Karpas-422 (cell line): Measurements from ENCODE around the gene TSPAN5. TPM values are rescaled to one million over a fixed set of nuclear protein-coding genes. Genes with fewer than 3 reads are reported as not detected.

Experiments used
- DNase-seq: peaks from one replicate; pipeline ENCODE4 v3.0.0-alpha.2; 2015
- H2AFZ ChIP-seq: fragments of 200-600 bp; sonication (generic); 2 replicates; pipeline ENCODE4 v1.6.1; 2014; ENCODE audit warnings: antibody characterized with exemption, low read length, mixed read lengths
- H3K27ac ChIP-seq: fragments of 200-600 bp; sonication (generic); 2 replicates; pipeline ENCODE4 v1.5.1; 2014; ENCODE audit warnings: mild to moderate bottlenecking, low read length, moderate library complexity
- H3K27me3 ChIP-seq: fragments of 200-600 bp; sonication (generic); 2 replicates; pipeline ENCODE4 v1.6.1; 2014; ENCODE audit warnings: low read length, mixed read lengths
- H3K36me3 ChIP-seq: fragments of 200-600 bp; sonication (generic); 2 replicates; pipeline ENCODE4 v1.6.1; 2014; ENCODE audit warnings: low read length, mixed read lengths; ENCODE audit not compliant: insufficient read depth
- H3K4me1 ChIP-seq: fragments of 200-600 bp; sonication (generic); 2 replicates; pipeline ENCODE4 v1.6.1; 2014; ENCODE audit warnings: mild to moderate bottlenecking, low read length, mixed read lengths
- H3K4me2 ChIP-seq: fragments of 200-600 bp; sonication (generic); 2 replicates; pipeline ENCODE4 v1.6.1; 2014; ENCODE audit warnings: low read length, low read depth, mild to moderate bottlenecking; ENCODE audit not compliant: poor library complexity, severe bottlenecking
- H3K4me3 ChIP-seq: fragments of 200-600 bp; sonication (generic); 2 replicates; pipeline ENCODE4 v1.5.1; 2014; ENCODE audit warnings: mild to moderate bottlenecking, antibody characterized with exemption, low read length, mixed read lengths
- H3K79me2 ChIP-seq: fragments of 200-600 bp; sonication (generic); 2 replicates; pipeline ENCODE4 v1.6.1; 2014; ENCODE audit warnings: mild to moderate bottlenecking, low read length, mixed read lengths
- H3K9ac ChIP-seq: fragments of 200-600 bp; sonication (generic); 2 replicates; pipeline ENCODE4 v1.6.0; 2014; ENCODE audit warnings: low read length
- H3K9me2 ChIP-seq: fragments of 200-600 bp; sonication (generic), shearing (Covaris generic); replicated peaks from 2 replicates; pipeline ENCODE4 v1.6.0; 2014; ENCODE audit warnings: mild to moderate bottlenecking, low read length, moderate library complexity; ENCODE audit not compliant: insufficient read depth
- H3K9me3 ChIP-seq: fragments of 300-700, 200-600 bp; sonication (generic); 2 replicates; pipeline ENCODE4 v1.6.1; 2014; ENCODE audit warnings: low read length, mixed read lengths
- H4K20me1 ChIP-seq: fragments of 200-600 bp; sonication (generic); 2 replicates; pipeline ENCODE4 v1.6.1; 2014; ENCODE audit warnings: mild to moderate bottlenecking, antibody characterized with exemption, low read length, low read depth; ENCODE audit not compliant: insufficient read depth
- total RNA-seq: library from RNA; depleted of rRNA; stranded (reverse); fragments of >200 nt; shearing (Covaris generic); gene quantifications from 2 replicates; pipeline ENCODE4 v1.2.3, GENCODE V29; 2014; ENCODE audit warnings: low replicate concordance

The TSPAN5 gene
- total RNA-seq, 1 experiment from 2014 or later = 0.15 TPM

DNA sequence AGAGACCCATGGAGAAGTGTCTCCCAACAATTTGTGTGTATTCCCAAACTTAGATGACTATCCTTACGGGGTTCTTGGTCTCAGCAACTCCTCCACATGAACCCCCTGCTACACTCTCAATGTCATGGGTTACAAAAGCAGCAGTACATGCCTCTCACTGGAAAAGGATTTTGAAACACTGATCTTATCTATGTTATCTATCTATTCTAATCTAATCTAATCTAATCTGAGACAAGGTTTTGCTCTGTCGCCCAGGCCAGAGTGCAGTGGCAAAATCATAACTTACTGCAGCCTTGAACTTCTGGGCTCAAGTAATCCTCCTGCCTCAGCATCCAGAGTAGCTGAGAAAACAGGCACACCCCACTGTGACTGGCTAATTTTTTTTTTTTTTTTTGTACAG is 19.3 kb downstream of the TSPAN5 start:
- H3K27ac ChIP-seq = no peak overlapping the region
- H3K27me3 ChIP-seq = no peaks in the 10 kb centered on the region
- no peak overlapping the region for H3K4me3 ChIP-seq
- no peak overlapping the region for H3K4me2 ChIP-seq
- no peaks in the 10 kb centered on the region for H3K36me3 ChIP-seq
- H3K9ac ChIP-seq = no peak overlapping the region
- H3K4me1 ChIP-seq = no peaks in the 10 kb centered on the region
- H3K9me2 ChIP-seq = no peaks in the 10 kb centered on the region
- DNase-seq = no peak
- no peaks in the 10 kb centered on the region for H3K79me2 ChIP-seq
- no peaks in the 10 kb centered on the region for H4K20me1 ChIP-seq
- no peaks in the 10 kb centered on the region for H3K9me3 ChIP-seq
- H2AFZ ChIP-seq = no peak overlapping the region

DNA sequence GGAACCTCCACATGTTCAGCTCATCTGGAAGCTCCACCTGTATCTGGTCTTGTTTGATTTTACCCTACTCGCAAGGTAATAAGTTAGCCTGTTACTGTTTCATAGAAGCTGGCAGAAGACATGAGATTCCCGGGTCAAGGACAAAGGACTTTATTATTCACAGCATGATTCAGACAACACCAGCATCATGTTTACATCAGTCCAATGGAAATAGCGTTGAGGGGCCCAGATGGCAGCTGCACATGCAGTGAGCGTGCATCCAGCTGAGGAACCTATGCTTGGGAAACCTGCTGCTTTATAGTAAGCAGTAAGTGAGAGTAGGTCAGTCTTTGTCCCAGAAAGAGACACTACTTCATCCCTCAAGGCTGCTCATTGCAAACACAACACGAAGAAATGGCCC is 19.8 kb downstream of the TSPAN5 start:
- H3K4me3 ChIP-seq = no peak overlapping the region

DNA sequence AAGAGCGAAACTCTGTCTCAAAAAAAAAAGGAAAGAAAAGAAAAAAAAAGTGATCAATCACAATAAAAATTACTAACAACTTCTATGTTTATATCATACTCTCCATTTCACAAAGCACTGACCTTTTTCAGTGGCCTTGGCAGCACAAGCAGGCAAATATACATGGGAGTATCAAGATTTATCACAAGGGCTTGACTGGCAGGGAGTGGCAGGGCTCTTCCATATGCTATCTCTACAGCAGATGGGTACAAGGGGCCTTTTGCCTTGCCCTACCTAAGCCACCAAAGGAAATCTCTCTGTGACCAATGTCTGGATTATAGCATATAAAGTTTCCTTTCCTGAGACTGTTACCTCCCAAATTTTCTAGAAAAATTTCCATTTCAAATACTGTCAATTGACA is 24.4 kb downstream of the TSPAN5 start:
- H3K4me2 ChIP-seq = no peak overlapping the region
- H3K79me2 ChIP-seq = no peaks in the 10 kb centered on the region
- no peak overlapping the region for H2AFZ ChIP-seq
- H3K9me3 ChIP-seq = no peaks in the 10 kb centered on the region
- H3K27ac ChIP-seq = no peak overlapping the region
- no peaks in the 10 kb centered on the region for H3K9me2 ChIP-seq
- H3K4me3 ChIP-seq = no peak overlapping the region
- H4K20me1 ChIP-seq = no peaks in the 10 kb centered on the region
- H3K36me3 ChIP-seq = no peaks in the 10 kb centered on the region
- H3K9ac ChIP-seq = no peak overlapping the region
- H3K27me3 ChIP-seq = no peaks in the 10 kb centered on the region
- DNase-seq = no peak
- no peaks in the 10 kb centered on the region for H3K4me1 ChIP-seq

More for the DNA sequence above, 19.8 kb downstream of the TSPAN5 start:
- no peaks in the 10 kb centered on the region for H4K20me1 ChIP-seq
- H3K9ac ChIP-seq = no peak overlapping the region
- H3K79me2 ChIP-seq = no peaks in the 10 kb centered on the region
- no peak overlapping the region for H3K4me2 ChIP-seq
- H3K9me2 ChIP-seq = no peaks in the 10 kb centered on the region
- no peak overlapping the region for H2AFZ ChIP-seq
- H3K9me3 ChIP-seq = no peaks in the 10 kb centered on the region
- no peaks in the 10 kb centered on the region for H3K4me1 ChIP-seq
- no peaks in the 10 kb centered on the region for H3K36me3 ChIP-seq
- no peak for DNase-seq
- no peak overlapping the region for H3K27ac ChIP-seq
- no peaks in the 10 kb centered on the region for H3K27me3 ChIP-seq

DNA sequence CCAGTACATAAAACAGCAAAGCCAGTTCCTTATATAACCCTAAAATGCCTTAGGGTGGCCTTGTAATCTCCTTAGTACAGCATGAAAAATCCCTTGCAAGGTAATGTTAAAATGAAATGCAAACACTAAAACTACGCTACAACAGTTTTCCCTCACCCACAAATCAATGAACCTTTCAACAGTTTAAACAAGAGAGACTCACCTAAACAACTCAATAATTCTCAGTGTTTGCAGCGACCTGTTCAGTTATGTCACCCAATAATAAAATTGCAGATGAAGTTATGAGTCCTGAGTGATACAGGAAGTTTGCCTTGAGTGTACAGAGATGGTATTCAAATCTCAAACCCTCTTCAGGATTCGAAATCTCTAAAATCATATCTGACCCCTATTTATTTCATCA is 25.3 kb downstream of the TSPAN5 start:
- Histone ChIP-seq H3K4me1 (no peaks in the 10 kb centered on the region), H3K4me3 (no peak overlapping the region), H3K36me3 (no peaks in the 10 kb centered on the region), H4K20me1 (no peaks in the 10 kb centered on the region), H3K27ac (no peak overlapping the region), H3K4me2 (no peak overlapping the region), H3K9me2 (no peaks in the 10 kb centered on the region), H2AFZ (no peak overlapping the region), H3K27me3 (no peaks in the 10 kb centered on the region), H3K9ac (no peak overlapping the region), H3K9me3 (no peaks in the 10 kb centered on the region), H3K79me2 (no peaks in the 10 kb centered on the region)
- DNase-seq = no peak

DNA sequence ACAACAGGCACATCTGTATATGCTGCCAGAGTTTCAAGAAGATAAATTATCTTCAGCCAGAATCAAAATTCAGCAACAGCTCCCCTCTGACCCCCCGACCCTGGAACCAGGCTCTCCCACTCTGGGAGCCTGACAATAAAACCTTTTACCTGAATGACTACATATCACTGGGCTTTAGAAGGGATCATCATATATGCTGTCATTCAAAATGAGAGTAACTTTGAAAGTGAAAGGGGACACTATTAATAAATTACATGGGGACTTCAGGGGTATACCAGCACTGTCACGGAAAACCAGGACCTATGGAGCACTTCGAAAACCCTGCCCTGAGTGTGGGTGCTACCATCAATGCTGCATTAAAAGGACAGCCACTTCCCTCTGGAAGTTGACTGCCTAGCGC is 26.2 kb downstream of the TSPAN5 start:
- H3K9me2 ChIP-seq = no peaks in the 10 kb centered on the region
- no peaks in the 10 kb centered on the region for H3K9me3 ChIP-seq
- no peak overlapping the region for H2AFZ ChIP-seq
- no peaks in the 10 kb centered on the region for H3K27me3 ChIP-seq
- no peak overlapping the region for H3K9ac ChIP-seq
- no peak overlapping the region for H3K4me2 ChIP-seq
- no peaks in the 10 kb centered on the region for H3K4me1 ChIP-seq
- H3K27ac ChIP-seq = no peak overlapping the region
- no peak overlapping the region for H3K4me3 ChIP-seq
- H3K36me3 ChIP-seq = no peaks in the 10 kb centered on the region
- H4K20me1 ChIP-seq = no peaks in the 10 kb centered on the region
- DNase-seq = no peak
- H3K79me2 ChIP-seq = no peaks in the 10 kb centered on the region

DNA sequence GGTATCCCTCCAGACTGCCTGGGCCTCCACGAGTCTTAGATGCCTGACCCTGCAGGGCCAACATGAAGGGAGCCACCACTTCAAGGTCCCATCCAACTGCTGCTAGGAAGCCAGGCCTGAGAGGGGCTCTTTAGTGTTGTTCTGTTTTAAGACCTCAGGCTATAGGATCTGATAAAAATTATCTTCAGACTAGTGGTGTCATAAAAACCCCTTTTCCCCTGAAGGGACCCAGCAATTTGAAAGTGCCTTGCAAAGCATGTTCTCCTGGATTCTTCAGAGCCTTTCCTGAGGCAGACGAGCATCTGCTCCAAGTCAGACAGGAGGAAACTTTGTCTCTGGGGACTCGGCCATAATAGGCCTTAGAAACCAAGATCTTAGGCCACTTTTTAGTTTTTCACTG is 26.9 kb downstream of the TSPAN5 start:
- H3K4me2 ChIP-seq = no peak overlapping the region
- no peak for DNase-seq
- no peaks in the 10 kb centered on the region for H3K79me2 ChIP-seq

DNA sequence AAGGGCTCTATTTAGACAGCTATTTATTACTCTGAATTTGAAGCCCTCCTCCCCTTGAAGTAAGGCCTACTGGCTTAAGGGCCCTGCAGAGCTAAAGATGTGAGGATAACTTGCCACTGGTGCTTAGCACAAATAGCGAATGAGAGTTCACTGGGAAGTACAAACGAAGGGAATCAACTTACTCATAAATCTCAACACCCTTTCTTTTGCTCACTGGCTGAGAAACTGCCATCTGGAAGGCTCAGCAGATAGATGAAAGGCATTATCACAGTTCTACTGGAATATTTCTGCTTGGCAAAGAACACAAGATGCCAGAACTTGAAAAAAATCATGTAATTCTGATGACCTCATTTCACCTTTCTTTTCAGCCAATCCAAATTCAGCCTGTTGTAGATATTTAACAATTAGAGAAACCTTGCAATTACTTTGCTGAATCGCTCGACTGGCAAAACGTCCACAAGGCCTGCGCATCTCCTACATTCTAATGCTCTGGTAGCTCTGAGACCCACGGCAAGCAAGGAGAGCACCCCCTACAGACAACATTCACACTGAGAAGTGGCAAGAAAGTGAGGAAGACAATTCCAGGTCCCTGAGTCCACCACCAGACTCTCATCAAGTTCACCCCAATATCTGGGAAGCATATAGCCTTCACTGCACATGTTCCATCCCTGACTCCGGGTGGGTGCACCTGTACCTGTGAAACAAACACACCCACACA is 27.5 kb downstream of the TSPAN5 start:
- no peak overlapping the region for H2AFZ ChIP-seq
- DNase-seq = no peak
- no peaks in the 10 kb centered on the region for H3K36me3 ChIP-seq
- no peak overlapping the region for H3K4me3 ChIP-seq
- H3K27me3 ChIP-seq = no peaks in the 10 kb centered on the region
- H3K4me2 ChIP-seq = no peak overlapping the region
- no peaks in the 10 kb centered on the region for H4K20me1 ChIP-seq
- no peaks in the 10 kb centered on the region for H3K9me2 ChIP-seq
- no peaks in the 10 kb centered on the region for H3K79me2 ChIP-seq
- H3K4me1 ChIP-seq = no peaks in the 10 kb centered on the region
- H3K27ac ChIP-seq = no peak overlapping the region
- H3K9ac ChIP-seq = no peak overlapping the region
- H3K9me3 ChIP-seq = no peaks in the 10 kb centered on the region

More for the DNA sequence above, 26.9 kb downstream of the TSPAN5 start:
- Histone ChIP-seq H3K4me3 (no peak overlapping the region), H3K9me2 (no peaks in the 10 kb centered on the region), H3K36me3 (no peaks in the 10 kb centered on the region), H3K9me3 (no peaks in the 10 kb centered on the region), H3K4me1 (no peaks in the 10 kb centered on the region), H2AFZ (no peak overlapping the region), H3K27ac (no peak overlapping the region), H3K27me3 (no peaks in the 10 kb centered on the region), H4K20me1 (no peaks in the 10 kb centered on the region), H3K9ac (no peak overlapping the region)

DNA sequence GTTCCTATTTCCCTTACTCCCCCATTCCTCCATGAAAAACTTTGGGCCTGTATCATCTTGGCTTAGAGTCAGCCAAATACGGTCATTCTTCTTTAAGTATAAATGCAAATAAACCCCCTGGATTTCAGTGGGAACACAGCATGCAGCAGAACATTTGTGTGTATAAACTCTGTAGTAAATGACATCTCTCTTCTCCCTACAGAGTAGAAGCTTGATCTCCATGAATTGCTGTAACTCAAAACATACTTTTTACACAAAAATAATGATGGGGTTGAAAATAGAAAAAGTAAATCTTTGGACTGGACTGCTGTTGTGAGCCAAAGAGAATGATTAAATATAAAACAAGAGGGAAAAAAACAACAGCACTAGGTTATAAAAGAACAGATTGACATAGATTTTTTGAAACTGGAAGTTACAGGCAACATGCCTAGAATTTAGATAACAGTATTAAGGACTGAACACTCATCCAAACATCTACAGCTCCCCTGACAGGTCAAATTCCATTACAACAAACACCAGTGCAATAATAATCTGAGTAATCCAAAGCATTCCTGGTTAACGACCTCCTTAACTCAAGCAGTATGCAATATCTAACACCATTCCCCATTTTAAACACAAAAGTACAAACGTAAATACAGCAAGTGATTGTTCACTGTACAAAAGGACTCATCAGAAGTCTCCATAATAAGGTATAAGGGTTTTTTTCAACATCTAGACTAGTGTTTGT is 30.7 kb downstream of the TSPAN5 start:
- Histone ChIP-seq H3K9ac (no peak overlapping the region), H3K79me2 (no peaks in the 10 kb centered on the region), H3K27ac (no peak overlapping the region), H3K9me2 (no peaks in the 10 kb centered on the region), H3K4me3 (no peak overlapping the region), H3K4me2 (no peak overlapping the region), H3K4me1 (no peaks in the 10 kb centered on the region), H3K9me3 (no peaks in the 10 kb centered on the region), H4K20me1 (no peaks in the 10 kb centered on the region), H3K27me3 (no peaks in the 10 kb centered on the region), H2AFZ (no peak overlapping the region), H3K36me3 (no peaks in the 10 kb centered on the region)
- DNase-seq = no peak
